ENCODE data around the gene TRPM8. TPM values are rescaled to one million over a fixed set of nuclear protein-coding genes. Genes with fewer than 3 reads are reported as not detected.

TRPM8 gene
- total RNA-seq, 1 donor from 2014 or later: not detected

- DNase-seq: no peak
- intact Hi-C loops (cut with micrococcal nuclease): no loop called here
- ATAC-seq: no peak
Measured at GRCh38 chr2:234026693-234027254, 109.6 kb downstream of the TRPM8 start.

GRCh38 chr2:234027641-234028040 is 110.5 kb downstream of the TRPM8 start:
- DNase-seq: no peak
- ATAC-seq: no peak
- intact Hi-C loops (cut with micrococcal nuclease): no loop called here

- no peak for ATAC-seq
- intact Hi-C loops (cut with micrococcal nuclease): no loop called here
- DNase-seq: no peak
Measured at GRCh38 chr2:234029150-234029733, 112.1 kb downstream of the TRPM8 start.

DNA sequence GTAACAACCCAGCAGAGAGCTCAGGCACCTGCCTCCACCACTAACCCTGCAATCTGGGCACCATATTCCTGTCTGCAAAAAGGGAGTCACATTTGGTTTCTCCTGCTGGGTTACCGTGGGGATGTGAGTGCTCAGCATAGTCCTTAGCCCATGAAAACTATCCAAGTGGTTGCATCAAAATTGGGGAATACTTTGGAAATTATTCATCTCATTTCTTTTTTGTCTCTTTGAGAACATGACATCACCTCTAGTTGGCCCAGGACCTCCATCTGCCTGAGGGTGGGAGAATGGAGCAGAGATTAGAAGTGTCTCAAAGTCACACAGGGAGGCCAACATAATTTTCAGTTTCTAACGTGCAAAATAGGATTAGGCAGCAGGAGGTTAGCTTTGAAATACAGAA is 114.0 kb downstream of the TRPM8 start:
- ATAC-seq (no peak), DNase-seq (no peak)
- intact Hi-C loops (cut with micrococcal nuclease): no loop called here

GRCh38 chr2:234032279-234032856 is 115.2 kb downstream of the TRPM8 start:
- intact Hi-C loops (cut with micrococcal nuclease): no loop called here
- ATAC-seq (no peak), DNase-seq (no peak)

DNA sequence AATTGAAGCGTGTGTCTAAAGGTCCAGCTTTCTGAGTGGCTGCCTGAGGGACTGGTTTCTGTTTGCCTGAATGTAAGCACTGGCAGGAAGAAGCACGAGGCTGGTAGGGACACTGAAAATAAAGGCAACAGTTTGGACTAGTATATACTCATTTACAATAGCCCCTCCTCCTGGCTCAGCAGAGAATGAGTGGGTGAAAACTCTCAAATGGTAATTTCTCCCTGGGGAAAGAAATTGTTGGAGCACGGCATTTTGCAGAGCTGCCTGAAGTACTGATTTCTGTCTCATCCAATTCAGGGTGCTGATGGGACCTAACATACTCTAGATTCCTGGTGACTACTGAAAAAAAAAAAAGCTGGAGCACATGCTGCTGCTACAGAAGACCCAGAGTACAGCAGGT is 116.0 kb downstream of the TRPM8 start:
- intact Hi-C loops (cut with micrococcal nuclease): no loop called here
- DNase-seq (no peak), ATAC-seq (no peak)

DNA sequence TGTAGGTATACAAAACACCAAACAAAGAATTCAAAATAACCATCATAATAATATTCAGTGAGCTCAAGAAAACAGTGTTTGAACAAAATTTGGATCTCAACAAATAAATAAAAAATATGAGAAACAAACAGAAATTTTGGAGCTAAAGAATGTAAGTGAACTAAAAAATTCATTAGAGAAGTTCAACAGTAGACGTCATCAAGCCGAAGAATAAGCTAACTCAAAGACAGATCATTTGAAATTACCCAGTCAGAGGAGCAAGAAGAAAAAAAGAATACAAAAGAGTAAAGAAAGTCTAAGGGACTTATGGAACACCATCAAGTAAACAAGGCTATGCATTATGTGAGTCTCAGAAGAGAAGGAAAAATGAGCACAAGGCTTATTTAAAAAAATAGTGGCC is 116.7 kb downstream of the TRPM8 start:
- no peak for ATAC-seq
- intact Hi-C loops (cut with micrococcal nuclease): no loop called here
- DNase-seq: no peak

- no peak for DNase-seq
Measured at GRCh38 chr2:234038076-234038802, 121.1 kb downstream of the TRPM8 start.

GRCh38 chr2:234044157-234044556 is 127.0 kb downstream of the TRPM8 start:
- intact Hi-C loops (cut with micrococcal nuclease): no loop called here
- DNase-seq: no peak
- no peak for ATAC-seq

More at GRCh38 chr2:234038076-234038802, 121.1 kb downstream of the TRPM8 start:
- intact Hi-C loops (cut with micrococcal nuclease): no loop called here
- ATAC-seq: no peak

GRCh38 chr2:234046521-234046920 is 129.3 kb downstream of the TRPM8 start:
- intact Hi-C loops (cut with micrococcal nuclease): no loop called here
- DNase-seq (no peak), ATAC-seq (no peak)

- ATAC-seq (no peak), DNase-seq (no peak)
- intact Hi-C loops (cut with micrococcal nuclease): no loop called here
Measured at GRCh38 chr2:234047361-234047760, 130.2 kb downstream of the TRPM8 start.

GRCh38 chr2:234048049-234048448 is 130.9 kb downstream of the TRPM8 start:
- no peak for ATAC-seq
- no peak for DNase-seq
- intact Hi-C loops (cut with micrococcal nuclease): no loop called here

GRCh38 chr2:234050455-234051135 is 133.4 kb downstream of the TRPM8 start, which contains the start of gene SPP2:
Gene SPP2, plus strand, starts transcription at chr2:234050702. Its CDS starts 85 bp downstream, at chr2:234050787.
- intact Hi-C loops (cut with micrococcal nuclease): no loop called here
- no peak for ATAC-seq
- DNase-seq: no peak

- intact Hi-C loops (cut with micrococcal nuclease): no loop called here
- DNase-seq (no peak), ATAC-seq (no peak)
Measured at GRCh38 chr2:234051374-234052070, 134.3 kb downstream of the TRPM8 start.

DNA sequence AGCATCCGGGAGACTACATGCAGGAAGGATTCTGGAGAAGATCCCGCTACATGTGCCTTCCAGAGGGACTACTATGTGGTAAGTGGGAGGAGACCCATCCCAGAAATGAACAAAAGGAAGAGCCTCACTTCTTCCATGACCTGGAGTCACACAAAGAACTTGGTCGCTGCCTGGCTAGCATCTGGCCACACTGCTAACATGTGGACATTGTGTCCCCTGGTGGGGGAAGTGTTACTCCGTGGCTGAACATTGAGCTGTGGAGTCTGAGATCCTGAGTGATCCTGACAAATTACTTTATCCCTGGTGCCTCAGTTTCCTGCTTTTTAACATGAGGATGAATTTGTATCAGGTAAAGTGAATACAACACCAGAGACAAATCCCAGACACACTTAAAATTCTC is 141.7 kb downstream of the TRPM8 start:
- intact Hi-C loops (cut with micrococcal nuclease): no loop called here
- DNase-seq (no peak), ATAC-seq (no peak)

GRCh38 chr2:234060236-234060635 is 143.1 kb downstream of the TRPM8 start:
- no peak for ATAC-seq
- intact Hi-C loops (cut with micrococcal nuclease): no loop called here
- no peak for DNase-seq

DNA sequence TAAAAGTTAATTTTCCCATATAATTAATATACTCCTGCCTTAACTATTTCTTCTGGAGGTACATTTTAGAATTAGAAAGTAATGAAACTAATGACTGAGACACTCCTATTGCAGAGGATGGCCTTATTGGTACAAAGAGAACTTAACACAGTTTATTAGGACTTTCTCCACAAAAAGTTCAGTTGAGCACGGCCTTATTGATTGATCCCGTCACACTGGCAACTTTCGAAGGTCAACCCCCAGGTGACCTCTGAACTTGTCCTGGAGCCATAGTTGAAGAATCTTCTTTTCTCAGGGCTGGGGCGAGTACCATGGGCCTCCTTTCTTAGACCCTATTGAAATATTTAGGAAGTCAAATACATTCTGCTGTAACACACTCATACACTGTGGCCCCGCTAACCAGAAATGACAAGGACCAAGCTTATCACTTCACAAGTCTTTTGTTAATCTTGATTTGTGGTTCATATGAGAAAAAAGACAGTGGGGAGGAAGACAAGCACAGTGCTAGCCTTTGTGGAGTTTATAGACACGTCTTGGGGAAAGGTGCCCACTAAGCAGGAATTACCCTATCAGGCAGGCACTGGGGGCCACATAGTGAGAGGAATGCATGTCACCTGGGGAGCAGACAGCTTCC is 144.6 kb downstream of the TRPM8 start:
- ATAC-seq: no peak
- DNase-seq: no peak
- intact Hi-C loops (cut with micrococcal nuclease): no loop called here

- ATAC-seq (no peak), DNase-seq (no peak)
- intact Hi-C loops (cut with micrococcal nuclease): no loop called here
Measured at GRCh38 chr2:234066587-234066986, 149.4 kb downstream of the TRPM8 start.
